HG03342 (cell line): Measurements from ENCODE around the gene SPSB2.

Experiments used
- ATAC-seq: cut with Tn5 transposase; IDR thresholded peaks from one replicate; pipeline ENCODE4 v1.9.1; 2021; ENCODE audit warnings: mild to moderate bottlenecking, moderate library complexity; ENCODE audit not compliant: unreplicated experiment

The SPSB2 gene

GRCh38 chr12:6822426-6823135 is 50.5 kb downstream of the SPSB2 start:
- no peak for ATAC-seq

GRCh38 chr12:6821591-6822425 is 51.3 kb downstream of the SPSB2 start, which contains the start of gene GPR162:
Gene GPR162, plus strand, starts transcription at chr12:6821821. Its CDS starts 2,078 bp downstream, at chr12:6823899.
- no peak for ATAC-seq
